Measurements from ENCODE around the gene SLC22A23.

The SLC22A23 gene

GRCh38 chr6:3230900-3231246 lies 226.0 kb downstream of the SLC22A23 start:
- peak in 32 of 51 donors; percentile 19 to 86 (median 58) for DNase-seq

GRCh38 chr6:3230256-3230882 lies 226.5 kb downstream of the SLC22A23 start:
- peak in 1 of 51 donors; percentile 65 for DNase-seq

- peak in 28 of 51 donors; percentile 31 to 74 (median 46) for DNase-seq
Observed at GRCh38 chr6:3229566-3230178, 227.2 kb downstream of the SLC22A23 start.

GRCh38 chr6:3228771-3229565 lies 227.9 kb downstream of the SLC22A23 start:
- peak in 15 of 51 donors; percentile 15 to 72 (median 45) for DNase-seq

- peak in 20 of 51 donors; percentile 16 to 81 (median 54) for DNase-seq
Observed at GRCh38 chr6:3228046-3228671, 228.7 kb downstream of the SLC22A23 start.

- peak in 47 of 51 donors; percentile 22 to 89 (median 74) for DNase-seq
Observed at GRCh38 chr6:3227363-3228045, 229.3 kb downstream of the SLC22A23 start, which contains the start of gene TUBB2B. TSS of gene TUBB2B (minus strand) at chr6:3227653. CDS start at chr6:3227543, 110 bp downstream.

GRCh38 chr6:3226481-3227362 lies 230.1 kb downstream of the SLC22A23 start:
- DNase-seq: peak in 26 of 51 donors; percentile 11 to 73 (median 46)

GRCh38 chr6:3226042-3226441 lies 230.8 kb downstream of the SLC22A23 start:
- DNase-seq: no peak

- no peak for DNase-seq
Observed at GRCh38 chr6:3222506-3223038, 234.3 kb downstream of the SLC22A23 start.

- DNase-seq: no peak
Observed at GRCh38 chr6:3221578-3221977, 235.3 kb downstream of the SLC22A23 start.

- no peak for DNase-seq
Observed at GRCh38 chr6:3220366-3220765, 236.5 kb downstream of the SLC22A23 start.

All from hypothalamus (tissue), 51 donors.